ENCODE data around the gene TACR2. TPM values are rescaled to one million over a fixed set of nuclear protein-coding genes. Genes with fewer than 3 reads are reported as not detected.

The TACR2 gene
- total and polyA plus RNA-seq, 2 donors (not counting 1 experiment from before 2014, with no cell fraction given), result 0.15 to 0.17 TPM

DNA sequence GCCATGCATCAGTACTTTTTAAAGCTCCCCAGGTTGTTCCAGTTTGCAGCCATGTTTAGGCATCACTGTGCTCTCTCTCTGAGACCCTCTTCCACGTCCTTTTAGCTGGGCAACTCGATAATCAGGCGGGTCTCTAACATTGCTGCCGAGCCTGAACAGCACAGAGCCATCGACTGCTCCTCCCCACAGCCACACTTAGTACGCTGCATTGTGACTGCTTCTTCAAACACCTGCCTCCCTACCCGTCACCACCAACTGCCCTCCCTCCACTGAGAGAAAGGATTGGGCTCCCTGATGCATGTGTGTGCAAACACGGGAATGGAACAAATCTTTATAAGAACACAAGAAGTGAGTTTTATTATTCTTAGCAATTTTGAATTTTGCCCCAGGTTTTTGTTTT is 11.4 kb upstream of the TACR2 start:
- no peak overlapping the region for H3K27ac ChIP-seq (ENCODE audit: insufficient read depth, low read length)
- H3K79me2 ChIP-seq (ENCODE audit: control insufficient read depth, insufficient read depth, low read length), result no peaks in the 10 kb centered on the region
- no peaks in the 10 kb centered on the region for H4K20me1 ChIP-seq (ENCODE audit: control insufficient read depth, extremely low read depth, insufficient read depth, low read length)
- H3K36me3 ChIP-seq (ENCODE audit: control insufficient read depth, insufficient read depth, low read length), result no peaks in the 10 kb centered on the region
- H3K4me2 ChIP-seq (ENCODE audit: extremely low read depth, insufficient read depth, low read length), result no peak overlapping the region
- no peak for DNase-seq (ENCODE audit: low read depth in 2 of 2)
- no peak overlapping the region for H2AFZ ChIP-seq (ENCODE audit: low read length)
- no peak overlapping the region for H3K9ac ChIP-seq (ENCODE audit: insufficient read depth, low read length)
- H3K4me1 ChIP-seq (ENCODE audit: control insufficient read depth, extremely low read depth, insufficient read depth, low read length), result no peaks in the 10 kb centered on the region
- no peaks in the 10 kb centered on the region for H3K9me3 ChIP-seq (ENCODE audit: control insufficient read depth, insufficient read depth, low read depth, low read length)
- no peak overlapping the region for H3K4me3 ChIP-seq (replicated peaks in 1 of 4; ENCODE audit: control extremely low read depth in 1 of 4, insufficient read depth in 1 of 4, low read depth in 3 of 4, low read length in 4 of 4)
- TF ChIP-seq EZH2 (IDR thresholded peaks at IDR 0.05; ENCODE audit: low read length, missing control alignments), result no peak
- TF ChIP-seq, protein P1, sequence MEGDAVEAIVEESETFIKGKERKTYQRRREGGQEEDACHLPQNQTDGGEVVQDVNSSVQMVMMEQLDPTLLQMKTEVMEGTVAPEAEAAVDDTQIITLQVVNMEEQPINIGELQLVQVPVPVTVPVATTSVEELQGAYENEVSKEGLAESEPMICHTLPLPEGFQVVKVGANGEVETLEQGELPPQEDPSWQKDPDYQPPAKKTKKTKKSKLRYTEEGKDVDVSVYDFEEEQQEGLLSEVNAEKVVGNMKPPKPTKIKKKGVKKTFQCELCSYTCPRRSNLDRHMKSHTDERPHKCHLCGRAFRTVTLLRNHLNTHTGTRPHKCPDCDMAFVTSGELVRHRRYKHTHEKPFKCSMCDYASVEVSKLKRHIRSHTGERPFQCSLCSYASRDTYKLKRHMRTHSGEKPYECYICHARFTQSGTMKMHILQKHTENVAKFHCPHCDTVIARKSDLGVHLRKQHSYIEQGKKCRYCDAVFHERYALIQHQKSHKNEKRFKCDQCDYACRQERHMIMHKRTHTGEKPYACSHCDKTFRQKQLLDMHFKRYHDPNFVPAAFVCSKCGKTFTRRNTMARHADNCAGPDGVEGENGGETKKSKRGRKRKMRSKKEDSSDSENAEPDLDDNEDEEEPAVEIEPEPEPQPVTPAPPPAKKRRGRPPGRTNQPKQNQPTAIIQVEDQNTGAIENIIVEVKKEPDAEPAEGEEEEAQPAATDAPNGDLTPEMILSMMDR (conservative IDR thresholded peaks at IDR 0.05 in 1 of 2, IDR thresholded peaks at IDR 0.05 in 1 of 2; ENCODE audit: low read depth in 1 of 2, low read length in 2 of 2), result no peak
- H3K27me3 ChIP-seq (ENCODE audit: control insufficient read depth, insufficient read depth, low read length), result peaks cover 4% of the 10 kb centered on the region

DNA sequence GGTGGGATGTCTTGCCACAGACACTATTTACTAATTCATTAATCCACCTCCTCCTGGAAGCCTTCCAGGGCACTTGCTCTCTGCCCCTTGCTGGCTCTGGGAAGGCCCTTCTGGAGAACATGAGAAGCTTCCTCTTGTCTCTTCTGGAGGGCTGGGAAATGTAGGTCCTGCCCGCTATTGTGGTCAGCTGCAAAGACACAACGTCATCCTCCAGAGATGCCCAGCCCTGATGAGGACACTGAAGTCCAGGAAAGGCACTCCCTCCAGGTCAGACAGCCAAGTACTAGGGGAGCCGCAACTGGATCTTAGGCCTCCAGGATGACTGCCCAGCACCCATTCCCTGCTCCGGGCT is 9.6 kb upstream of the TACR2 start:
- Histone ChIP-seq H3K4me3 (replicated peaks in 1 of 4; ENCODE audit: control extremely low read depth in 1 of 4, insufficient read depth in 1 of 4, low read depth in 3 of 4, low read length in 4 of 4) (no peak overlapping the region), H3K27ac (ENCODE audit: insufficient read depth, low read length) (no peak overlapping the region), H3K9ac (ENCODE audit: insufficient read depth, low read length) (no peak overlapping the region), H3K27me3 (ENCODE audit: control insufficient read depth, insufficient read depth, low read length) (peaks cover 8% of the 10 kb centered on the region), H3K4me1 (ENCODE audit: control insufficient read depth, extremely low read depth, insufficient read depth, low read length) (no peaks in the 10 kb centered on the region), H3K79me2 (ENCODE audit: control insufficient read depth, insufficient read depth, low read length) (no peaks in the 10 kb centered on the region), H3K9me3 (ENCODE audit: control insufficient read depth, insufficient read depth, low read depth, low read length) (no peaks in the 10 kb centered on the region), H2AFZ (ENCODE audit: low read length) (no peak overlapping the region), H3K36me3 (ENCODE audit: control insufficient read depth, insufficient read depth, low read length) (no peaks in the 10 kb centered on the region), H4K20me1 (ENCODE audit: control insufficient read depth, extremely low read depth, insufficient read depth, low read length) (no peaks in the 10 kb centered on the region), H3K4me2 (ENCODE audit: extremely low read depth, insufficient read depth, low read length) (no peak overlapping the region)
- DNase-seq (ENCODE audit: low read depth in 2 of 2), result peak in 1 of 2 donors; percentile 66
- no peak for TF ChIP-seq EZH2 (IDR thresholded peaks at IDR 0.05; ENCODE audit: low read length, missing control alignments)
- TF ChIP-seq, protein P1 (conservative IDR thresholded peaks at IDR 0.05 in 1 of 2, IDR thresholded peaks at IDR 0.05 in 1 of 2; ENCODE audit: low read depth in 1 of 2, low read length in 2 of 2), result no peak

DNA sequence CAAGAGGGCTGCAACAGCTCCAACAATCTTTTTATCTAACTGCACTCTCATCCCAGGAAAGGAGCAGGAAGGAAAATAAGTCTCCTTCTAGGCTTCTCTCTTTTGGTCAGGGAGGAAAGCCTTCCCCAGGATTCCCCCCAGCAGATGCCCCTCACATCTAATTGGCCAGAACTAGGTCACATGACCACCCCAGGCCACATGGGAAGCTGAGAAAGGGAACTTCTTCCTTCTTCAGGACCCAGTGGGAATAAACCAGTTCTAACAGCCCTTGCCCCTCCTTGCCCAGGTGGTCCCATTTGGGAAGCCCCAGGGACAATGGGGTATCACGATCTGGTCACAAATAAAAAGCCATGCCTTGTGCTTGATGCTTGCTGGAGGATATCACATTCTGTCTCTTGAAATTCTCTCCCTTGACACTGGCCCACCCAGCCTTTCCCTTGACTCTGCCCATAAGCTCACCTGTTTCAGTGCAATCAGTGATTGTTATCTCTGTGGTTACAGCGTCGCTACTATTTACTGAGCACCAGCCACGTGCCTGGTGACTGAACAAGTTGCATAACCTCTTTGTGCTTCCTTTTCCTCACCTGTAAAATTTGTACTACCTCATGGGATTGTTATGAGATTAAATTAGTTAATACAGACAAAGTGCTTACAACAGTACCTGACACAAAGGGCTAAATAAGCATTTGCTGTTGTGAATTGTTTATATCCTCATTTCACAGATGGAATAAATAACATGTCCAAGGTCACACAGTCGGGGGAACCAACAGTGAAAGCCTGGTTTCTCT is 9.0 kb upstream of the TACR2 start:
- Histone ChIP-seq H3K27me3 (ENCODE audit: control insufficient read depth, insufficient read depth, low read length) (peaks cover 8% of the 10 kb centered on the region), H3K79me2 (ENCODE audit: control insufficient read depth, insufficient read depth, low read length) (no peaks in the 10 kb centered on the region), H3K9ac (ENCODE audit: insufficient read depth, low read length) (no peak overlapping the region), H3K36me3 (ENCODE audit: control insufficient read depth, insufficient read depth, low read length) (no peaks in the 10 kb centered on the region), H2AFZ (ENCODE audit: low read length) (no peak overlapping the region), H3K4me2 (ENCODE audit: extremely low read depth, insufficient read depth, low read length) (no peak overlapping the region), H3K9me3 (ENCODE audit: control insufficient read depth, insufficient read depth, low read depth, low read length) (no peaks in the 10 kb centered on the region), H3K4me1 (ENCODE audit: control insufficient read depth, extremely low read depth, insufficient read depth, low read length) (no peaks in the 10 kb centered on the region), H3K27ac (ENCODE audit: insufficient read depth, low read length) (no peak overlapping the region), H4K20me1 (ENCODE audit: control insufficient read depth, extremely low read depth, insufficient read depth, low read length) (no peaks in the 10 kb centered on the region), H3K4me3 (replicated peaks in 1 of 4; ENCODE audit: control extremely low read depth in 1 of 4, insufficient read depth in 1 of 4, low read depth in 3 of 4, low read length in 4 of 4) (no peak overlapping the region)
- TF ChIP-seq, protein P1 (conservative IDR thresholded peaks at IDR 0.05 in 1 of 2, IDR thresholded peaks at IDR 0.05 in 1 of 2; ENCODE audit: low read depth in 1 of 2, low read length in 2 of 2), result no peak
- TF ChIP-seq EZH2 (IDR thresholded peaks at IDR 0.05; ENCODE audit: low read length, missing control alignments), result no peak
- no peak for DNase-seq (ENCODE audit: low read depth in 2 of 2)
